ENCODE results near the gene MICU2.

DNA sequence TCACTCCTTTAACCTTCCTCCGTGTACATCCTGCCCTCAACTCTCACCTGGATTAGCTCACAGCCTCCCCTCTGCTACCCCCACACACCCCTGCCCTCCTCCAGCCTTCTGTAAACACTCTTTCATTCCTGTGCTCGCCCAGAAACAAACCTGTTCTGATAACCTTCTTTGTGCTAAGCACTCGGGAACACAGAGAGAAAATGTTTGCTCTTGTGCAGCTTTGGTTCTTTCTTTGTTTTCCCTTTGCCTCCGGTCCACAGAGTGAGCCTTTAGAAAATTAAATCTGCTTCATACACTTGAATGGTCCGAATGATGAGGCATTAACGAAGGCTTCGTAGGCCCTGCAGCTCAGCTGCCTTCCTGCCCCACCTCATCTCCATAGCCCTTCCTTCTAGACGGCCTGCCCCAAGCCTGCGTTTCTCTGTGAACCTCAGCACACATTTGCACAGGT, 138.2 kb downstream of the MICU2 start:
- TF ChIP-seq, protein P1, sequence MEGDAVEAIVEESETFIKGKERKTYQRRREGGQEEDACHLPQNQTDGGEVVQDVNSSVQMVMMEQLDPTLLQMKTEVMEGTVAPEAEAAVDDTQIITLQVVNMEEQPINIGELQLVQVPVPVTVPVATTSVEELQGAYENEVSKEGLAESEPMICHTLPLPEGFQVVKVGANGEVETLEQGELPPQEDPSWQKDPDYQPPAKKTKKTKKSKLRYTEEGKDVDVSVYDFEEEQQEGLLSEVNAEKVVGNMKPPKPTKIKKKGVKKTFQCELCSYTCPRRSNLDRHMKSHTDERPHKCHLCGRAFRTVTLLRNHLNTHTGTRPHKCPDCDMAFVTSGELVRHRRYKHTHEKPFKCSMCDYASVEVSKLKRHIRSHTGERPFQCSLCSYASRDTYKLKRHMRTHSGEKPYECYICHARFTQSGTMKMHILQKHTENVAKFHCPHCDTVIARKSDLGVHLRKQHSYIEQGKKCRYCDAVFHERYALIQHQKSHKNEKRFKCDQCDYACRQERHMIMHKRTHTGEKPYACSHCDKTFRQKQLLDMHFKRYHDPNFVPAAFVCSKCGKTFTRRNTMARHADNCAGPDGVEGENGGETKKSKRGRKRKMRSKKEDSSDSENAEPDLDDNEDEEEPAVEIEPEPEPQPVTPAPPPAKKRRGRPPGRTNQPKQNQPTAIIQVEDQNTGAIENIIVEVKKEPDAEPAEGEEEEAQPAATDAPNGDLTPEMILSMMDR (IDR thresholded peaks at IDR 0.05), result no peak
- no peak for TF ChIP-seq POLR2AphosphoS5 (IDR thresholded peaks at IDR 0.05)
